Ovary (tissue), 3 donors: ENCODE data around the gene ARHGAP8.

Source experiments
- POLR2A ChIP-seq: fragments of 450-650 bp; IDR thresholded peaks from one replicate; pipeline ENCODE4 v1.6.1; 2017; ENCODE audit warnings: antibody characterized with exemption, mild to moderate bottlenecking, moderate library complexity
- TF ChIP-seq, protein P1 (sequence below), 3 donors: fragments of 450-650 bp in 2 of 3; fragments of 200-600 bp in 1 of 3; IDR thresholded peaks; one replicate each; pipeline versions ENCODE4 v1.5.1 to v1.8.0; 2016 to 2022; ENCODE audit warnings: antibody characterized with exemption in 3 of 3, mild to moderate bottlenecking in 1 of 3
- donor health status: DM: no; HTN: no; CAD: no.

DNA sequence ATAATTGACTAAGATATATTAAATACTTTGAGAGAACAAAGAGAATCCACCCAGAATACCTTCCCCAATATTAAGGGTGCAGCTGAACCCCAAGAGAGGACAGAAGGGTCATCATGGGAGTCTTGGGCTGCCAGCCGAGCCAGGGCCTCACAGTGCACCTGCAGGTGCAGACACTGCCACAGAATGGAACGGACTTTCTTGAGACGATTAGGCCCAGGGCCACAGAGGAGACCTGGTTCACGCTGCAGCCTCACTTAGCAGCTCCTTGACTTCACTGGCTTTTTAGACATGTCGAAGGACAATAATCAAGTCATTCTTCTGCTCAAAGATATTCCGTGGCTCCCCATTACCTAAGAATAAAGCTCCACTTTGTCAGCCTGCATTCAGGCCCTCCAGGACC is 156.9 kb downstream of the ARHGAP8 start:
- TF ChIP-seq, protein P1, sequence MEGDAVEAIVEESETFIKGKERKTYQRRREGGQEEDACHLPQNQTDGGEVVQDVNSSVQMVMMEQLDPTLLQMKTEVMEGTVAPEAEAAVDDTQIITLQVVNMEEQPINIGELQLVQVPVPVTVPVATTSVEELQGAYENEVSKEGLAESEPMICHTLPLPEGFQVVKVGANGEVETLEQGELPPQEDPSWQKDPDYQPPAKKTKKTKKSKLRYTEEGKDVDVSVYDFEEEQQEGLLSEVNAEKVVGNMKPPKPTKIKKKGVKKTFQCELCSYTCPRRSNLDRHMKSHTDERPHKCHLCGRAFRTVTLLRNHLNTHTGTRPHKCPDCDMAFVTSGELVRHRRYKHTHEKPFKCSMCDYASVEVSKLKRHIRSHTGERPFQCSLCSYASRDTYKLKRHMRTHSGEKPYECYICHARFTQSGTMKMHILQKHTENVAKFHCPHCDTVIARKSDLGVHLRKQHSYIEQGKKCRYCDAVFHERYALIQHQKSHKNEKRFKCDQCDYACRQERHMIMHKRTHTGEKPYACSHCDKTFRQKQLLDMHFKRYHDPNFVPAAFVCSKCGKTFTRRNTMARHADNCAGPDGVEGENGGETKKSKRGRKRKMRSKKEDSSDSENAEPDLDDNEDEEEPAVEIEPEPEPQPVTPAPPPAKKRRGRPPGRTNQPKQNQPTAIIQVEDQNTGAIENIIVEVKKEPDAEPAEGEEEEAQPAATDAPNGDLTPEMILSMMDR (IDR thresholded peaks at IDR 0.05): no peak
- no peak for TF ChIP-seq POLR2A
